ENCODE measurements around the gene LGR4.

DNA sequence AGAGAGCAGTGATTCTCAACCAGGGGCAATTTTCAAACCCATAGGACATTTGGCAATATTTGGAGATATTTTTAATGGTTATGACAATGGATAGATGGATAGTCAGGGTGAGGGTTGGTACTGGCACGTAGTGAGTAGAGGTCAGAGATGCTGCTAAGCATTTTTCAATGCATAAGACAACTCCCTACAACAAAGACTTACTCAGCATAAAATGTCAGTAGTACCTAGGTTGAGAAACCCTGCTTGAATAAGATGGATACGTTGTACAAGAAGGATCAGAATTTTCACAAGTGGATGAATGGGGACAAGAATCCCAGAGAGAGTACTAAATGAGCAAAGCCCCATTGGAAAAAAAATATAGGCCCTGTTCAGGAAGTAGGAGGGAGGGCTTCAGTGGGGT is 45.9 kb upstream of the LGR4 start:
- TF ChIP-seq CBX5 (IDR thresholded peaks at IDR 0.05; ENCODE audit: low read depth) (no peak), EP300 (IDR thresholded peaks at IDR 0.05; ENCODE audit: borderline replicate concordance in 1 of 2, control insufficient read depth in 1 of 2, low read depth in 2 of 2, low read length in 2 of 2) (no peak), KDM1A (IDR thresholded peaks at IDR 0.05; ENCODE audit: borderline replicate concordance) (no peak), SIN3A (IDR thresholded peaks at IDR 0.05; ENCODE audit: low read depth, low read length) (no peak), POLR2A (IDR thresholded peaks at IDR 0.05; ENCODE audit: low read depth, low read length) (no peak), POLR2AphosphoS2 (IDR thresholded peaks at IDR 0.05; ENCODE audit: low read depth, low read length) (no peak), TAF1 (IDR thresholded peaks at IDR 0.05; ENCODE audit: borderline replicate concordance, low read depth, low read length) (no peak), CTCF (IDR thresholded peaks at IDR 0.05 in 2 of 3, conservative IDR thresholded peaks at IDR 0.05 in 1 of 3; ENCODE audit: control insufficient read depth in 2 of 3, extremely low read depth in 1 of 3, insufficient read depth in 1 of 3, low read depth in 3 of 3, low read length in 3 of 3) (no peak)

Data from GM12878 (cell line).